ENCODE data around the gene ASB18.

- TF ChIP-seq CTCF (IDR thresholded peaks at IDR 0.05): no peak
- TF ChIP-seq POLR2A (IDR thresholded peaks at IDR 0.05): no peak
Observed at GRCh38 chr2:236179236-236180075, 84.8 kb downstream of the ASB18 start.
